HUES64 (cell line): ENCODE results near the gene NKAP.
"Not testable (repeated sequence)": the region's sequence is repeated elsewhere in the genome, so short reads cannot be mapped to it uniquely, and the experiment has no call there.

Source experiments
- H3K27ac ChIP-seq: 2 replicates; pipeline ENCODE4 v1.7.0; 2013; ENCODE audit warnings: low read depth, low read length, inconsistent platforms
- H3K27me3 ChIP-seq: 2 replicates; pipeline ENCODE4 v1.6.1; 2013; ENCODE audit warnings: mild to moderate bottlenecking, low read length; ENCODE audit not compliant: insufficient read depth
- H3K36me3 ChIP-seq: 2 replicates; pipeline ENCODE4 v1.6.1; 2013; ENCODE audit warnings: mild to moderate bottlenecking, low read length; ENCODE audit not compliant: insufficient read depth
- H3K4me1 ChIP-seq: 2 replicates; pipeline ENCODE4 v1.6.1; 2013; ENCODE audit warnings: mild to moderate bottlenecking, low read length, moderate library complexity; ENCODE audit not compliant: insufficient read depth
- H3K4me3 ChIP-seq: 2 replicates; pipeline ENCODE4 v1.5.1; 2013; ENCODE audit warnings: mild to moderate bottlenecking, low read length, moderate library complexity
- H3K9ac ChIP-seq: 2 replicates; pipeline ENCODE4 v1.6.1; 2013; ENCODE audit warnings: mild to moderate bottlenecking, low read depth, low read length
- H3K9me3 ChIP-seq: 2 replicates; pipeline ENCODE4 v1.6.1; 2013; ENCODE audit warnings: low read depth, low read length; ENCODE audit not compliant: insufficient read depth
- WGBS: fragments of 150-250, 120-280 bp; methylation state at CpG from one replicate; pipeline ENCODE4 v1.1.7; 2013; ENCODE audit warnings: missing lambda C conversion rate; 5-methylcytosine and 5-hydroxymethylcytosine counted together

NKAP gene

GRCh38 chrX:119971184-119971583 lies 27.6 kb upstream of the NKAP start:
- WGBS = 96% methylated on average over 5 of the region's 5 CpGs
- H3K27ac ChIP-seq = no peak overlapping the region
- no peaks in the 10 kb centered on the region for H3K27me3 ChIP-seq
- H3K36me3 ChIP-seq = no peaks in the 10 kb centered on the region
- no peaks in the 10 kb centered on the region for H3K9me3 ChIP-seq
- no peaks in the 10 kb centered on the region for H3K4me1 ChIP-seq
- no peak overlapping the region for H3K4me3 ChIP-seq
- H3K9ac ChIP-seq = no peak overlapping the region

DNA sequence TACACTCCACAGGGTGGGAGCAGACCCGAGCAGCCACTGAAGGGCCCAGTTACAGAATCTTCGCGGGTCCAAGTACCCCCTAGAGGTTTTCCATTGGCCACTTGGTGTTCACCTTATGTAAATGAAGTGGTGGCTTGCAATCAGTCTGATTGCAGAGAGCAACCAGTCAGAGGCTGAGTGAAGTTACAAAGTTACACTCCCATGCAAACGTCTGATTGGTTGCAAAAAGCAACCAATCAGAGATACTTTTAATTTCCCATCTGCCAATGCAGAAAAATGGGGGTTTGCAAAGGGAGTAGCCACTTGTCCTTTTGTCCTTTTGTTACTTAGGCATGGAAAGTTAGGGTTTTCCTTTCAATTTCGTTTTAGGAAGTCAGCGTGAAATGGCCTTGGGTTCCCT lies 27.0 kb upstream of the NKAP start:
- H3K36me3 ChIP-seq = no peaks in the 10 kb centered on the region
- no peak overlapping the region for H3K27ac ChIP-seq
- H3K4me1 ChIP-seq = no peaks in the 10 kb centered on the region
- no peak overlapping the region for H3K4me3 ChIP-seq
- no peaks in the 10 kb centered on the region for H3K27me3 ChIP-seq
- WGBS = 85% methylated on average over 6 of the region's 6 CpGs
- no peaks in the 10 kb centered on the region for H3K9me3 ChIP-seq
- no peak overlapping the region for H3K9ac ChIP-seq

DNA sequence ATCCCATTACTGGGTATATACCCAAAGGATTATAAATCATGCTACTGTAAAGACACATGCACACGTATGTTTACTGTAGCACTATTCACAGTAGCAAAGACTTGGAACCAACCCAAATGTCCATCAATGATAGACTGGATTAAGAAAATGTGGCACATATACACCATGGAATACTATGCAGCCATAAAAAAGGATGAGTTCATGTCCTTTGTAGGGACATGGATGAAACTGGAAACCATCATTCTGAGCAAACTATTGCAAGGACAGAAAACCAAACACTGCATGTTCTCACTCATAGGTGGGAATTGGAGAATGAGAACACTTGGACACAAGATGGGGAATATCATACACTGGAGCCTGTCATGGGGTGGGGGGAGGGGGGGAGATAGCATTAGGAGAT lies 23.3 kb upstream of the NKAP start:
- no CpG with 5 or more reads among the region's 1 CpG for WGBS
- not testable (repeated sequence) for H3K9me3 ChIP-seq, H3K4me1 ChIP-seq, H3K27ac ChIP-seq, H3K4me3 ChIP-seq, H3K27me3 ChIP-seq, H3K9ac ChIP-seq, H3K36me3 ChIP-seq

- H3K9me3 ChIP-seq = no peaks in the 10 kb centered on the region
- H3K9ac ChIP-seq = no peak overlapping the region
- no peak overlapping the region for H3K4me3 ChIP-seq
- no peaks in the 10 kb centered on the region for H3K36me3 ChIP-seq
- no peaks in the 10 kb centered on the region for H3K27me3 ChIP-seq
- H3K4me1 ChIP-seq = no peaks in the 10 kb centered on the region
- H3K27ac ChIP-seq = no peak overlapping the region
Measured at GRCh38 chrX:119960625-119961024, 17.1 kb upstream of the NKAP start.

DNA sequence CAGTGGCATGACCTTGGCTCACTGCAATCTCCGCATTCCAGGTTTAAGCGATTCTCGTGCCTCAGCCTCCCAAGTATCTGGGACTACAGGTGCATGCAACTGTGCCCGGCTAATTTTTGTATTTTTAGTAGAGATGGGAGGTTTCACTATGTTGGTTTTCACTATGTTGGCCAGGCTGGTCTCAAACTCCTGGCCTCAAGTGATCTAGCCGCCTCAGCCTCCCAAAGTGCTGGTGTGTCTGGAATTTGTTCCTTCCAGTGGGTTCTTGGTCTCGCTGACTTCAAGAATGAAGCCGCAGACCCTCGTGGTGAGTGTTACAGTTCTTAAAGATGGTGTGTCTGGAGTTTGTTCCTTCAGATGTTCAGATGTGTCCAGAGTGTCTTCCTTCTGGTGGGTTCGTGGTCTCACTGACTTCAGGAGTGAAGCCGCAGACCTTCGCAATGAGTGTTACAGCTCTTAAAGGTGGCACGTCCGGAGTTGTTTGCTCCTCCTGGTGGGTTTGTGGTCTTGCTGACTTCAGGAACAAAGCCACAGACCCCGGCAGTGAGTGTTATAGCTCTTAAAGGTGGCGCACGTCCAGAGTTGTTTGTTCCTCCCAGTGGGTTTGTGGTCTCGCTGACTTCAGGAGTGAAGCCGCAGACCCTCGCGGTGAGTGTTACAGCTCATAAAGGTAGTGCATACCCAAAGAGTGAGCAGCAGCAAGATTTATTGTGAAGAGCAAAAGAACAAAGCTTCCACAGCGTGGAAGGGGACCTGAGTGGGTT lies 12.4 kb upstream of the NKAP start:
- H3K4me3 ChIP-seq, H3K36me3 ChIP-seq: not testable (repeated sequence)
- 92% methylated on average over 20 of the region's 21 CpGs for WGBS

GRCh38 chrX:119954374-119954773 lies 10.8 kb upstream of the NKAP start:
- no peak overlapping the region for H3K27ac ChIP-seq
- WGBS = 92% methylated on average over 1 of the region's 3 CpGs
- H3K4me3 ChIP-seq = no peak overlapping the region
- H3K9me3 ChIP-seq = no peaks in the 10 kb centered on the region
- H3K9ac ChIP-seq = no peak overlapping the region
- no peaks in the 10 kb centered on the region for H3K4me1 ChIP-seq
- H3K27me3 ChIP-seq = no peaks in the 10 kb centered on the region
- no peaks in the 10 kb centered on the region for H3K36me3 ChIP-seq

More for the DNA sequence above, 12.4 kb upstream of the NKAP start:
- H3K9ac ChIP-seq, H3K9me3 ChIP-seq, H3K27ac ChIP-seq, H3K4me1 ChIP-seq, H3K27me3 ChIP-seq: not testable (repeated sequence)

- no peaks in the 10 kb centered on the region for H3K4me1 ChIP-seq
- 81% methylated on average over 5 of the region's 5 CpGs for WGBS
- no peaks in the 10 kb centered on the region for H3K9me3 ChIP-seq
- no peaks in the 10 kb centered on the region for H3K36me3 ChIP-seq
- no peak overlapping the region for H3K9ac ChIP-seq
- H3K27ac ChIP-seq = no peak overlapping the region
- H3K27me3 ChIP-seq = no peaks in the 10 kb centered on the region
- no peak overlapping the region for H3K4me3 ChIP-seq
Measured at GRCh38 chrX:119948381-119948780, 4.8 kb upstream of the NKAP start.

- WGBS = 93% methylated on average over 6 of the region's 6 CpGs
- no peaks in the 10 kb centered on the region for H3K27me3 ChIP-seq
- H3K27ac ChIP-seq = no peak overlapping the region
- no peaks in the 10 kb centered on the region for H3K36me3 ChIP-seq
- no peak overlapping the region for H3K4me3 ChIP-seq
- H3K9ac ChIP-seq = no peak overlapping the region
- H3K9me3 ChIP-seq = no peaks in the 10 kb centered on the region
- H3K4me1 ChIP-seq = no peaks in the 10 kb centered on the region
Measured at GRCh38 chrX:119945481-119945880, 1.9 kb upstream of the NKAP start.

- H3K27ac ChIP-seq = peak overlapping the region; percentile 81; the same call in 1 of the 2 replicates
- 2% methylated on average over 13 of the region's 14 CpGs for WGBS
- peak overlapping the region; percentile 84 for H3K4me3 ChIP-seq
- no peaks in the 10 kb centered on the region for H3K9me3 ChIP-seq
- H3K4me1 ChIP-seq = no peaks in the 10 kb centered on the region
- H3K36me3 ChIP-seq = no peaks in the 10 kb centered on the region
- H3K27me3 ChIP-seq = no peaks in the 10 kb centered on the region
- H3K9ac ChIP-seq = peak overlapping the region; percentile 77
Measured at GRCh38 chrX:119942831-119943184, 743 bp downstream of the NKAP start.

DNA sequence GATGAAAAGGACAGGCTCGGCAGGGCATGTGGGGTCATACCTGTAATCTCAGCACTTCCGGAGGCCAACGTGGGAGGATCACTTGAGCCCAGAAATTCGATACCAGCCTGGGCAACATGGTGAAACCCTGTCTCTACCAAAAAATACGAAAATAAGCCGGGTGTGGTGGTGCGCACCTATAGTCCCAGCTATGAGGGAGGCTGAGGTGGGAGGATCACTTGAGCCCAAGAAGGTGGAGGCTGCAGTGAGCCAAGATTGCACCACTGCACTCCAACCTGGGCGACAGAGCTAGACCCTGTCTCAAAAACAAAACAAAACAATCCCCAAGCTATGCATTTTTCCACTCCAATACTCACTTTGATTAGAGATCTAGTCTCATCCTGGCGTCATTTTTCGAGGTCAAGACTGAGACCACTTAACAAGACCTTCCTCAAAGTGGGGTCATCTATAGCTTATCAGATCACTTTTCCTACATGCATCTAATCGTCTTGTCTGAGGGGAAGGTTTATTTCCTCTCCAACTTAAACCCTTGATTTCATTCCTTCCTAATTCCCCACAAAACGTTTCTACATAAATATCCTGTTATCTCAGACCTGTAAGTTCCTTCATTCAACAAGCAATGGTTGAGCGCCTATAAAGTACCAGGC lies 1.3 kb downstream of the NKAP start:
- H3K9me3 ChIP-seq = no peaks in the 10 kb centered on the region
- peak overlapping the region; percentile 84 for H3K4me3 ChIP-seq
- H3K36me3 ChIP-seq = no peaks in the 10 kb centered on the region
- H3K27me3 ChIP-seq = no peaks in the 10 kb centered on the region
- no peaks in the 10 kb centered on the region for H3K4me1 ChIP-seq
- 72% methylated on average over 13 of the region's 13 CpGs for WGBS
- peak overlapping the region; percentile 77; the same call in 1 of the 2 replicates for H3K9ac ChIP-seq
- no peak overlapping the region for H3K27ac ChIP-seq

DNA sequence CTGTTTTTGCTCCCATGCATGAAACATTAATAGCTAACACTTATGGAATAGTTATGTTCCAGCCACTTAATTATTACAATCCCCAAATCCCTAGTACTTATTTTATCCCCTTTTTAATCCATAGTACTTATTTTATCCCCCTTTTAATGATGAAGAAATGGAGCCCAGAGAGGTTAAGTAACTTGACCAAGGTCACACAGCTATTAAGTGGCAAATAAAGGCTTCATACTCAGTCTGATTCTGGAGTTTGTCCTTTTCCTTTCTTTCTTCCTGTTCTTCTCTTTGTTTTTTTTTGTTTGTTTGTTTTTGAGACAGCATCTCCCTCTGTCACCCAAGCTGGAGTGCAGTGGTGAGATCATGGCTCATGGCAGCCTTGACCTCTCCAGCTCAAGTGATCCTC lies 2.2 kb downstream of the NKAP start:
- Histone ChIP-seq H3K9me3 (no peaks in the 10 kb centered on the region), H3K4me1 (no peaks in the 10 kb centered on the region), H3K27ac (no peak overlapping the region), H3K36me3 (peaks cover 8% of the 10 kb centered on the region), H3K9ac (no peak overlapping the region), H3K4me3 (no peak overlapping the region), H3K27me3 (no peaks in the 10 kb centered on the region)
